WTC11 (cell line): ENCODE data around the gene C1QC. TPM values are rescaled to one million over a fixed set of nuclear protein-coding genes. Genes with fewer than 3 reads are reported as not detected.

Experiments used
- ATAC-seq: fragments of 200-7000 bp; cut with Tn5 transposase; 2 replicates; pipeline ENCODE4 v1.10.0; 2021; ENCODE audit warnings: mild to moderate bottlenecking, moderate library complexity
- Bru-seq: library from RNA; stranded (reverse); fragments of 400-500 nt; gene quantifications from one replicate; lab custom pipeline; 2021; lab: Mats Ljungman, UMichigan
- CTCF ChIA-PET: fragments of 300-600 bp; sonication (Branson Sonifier 250); formaldehyde crosslinking; loops from one replicate; lab custom pipeline; 2021; ENCODE audit warnings: antibody characterized with exemption; lab: Charles Lee
- POLR2A ChIA-PET: fragments of 350-600 bp; sonication (Branson Sonifier 250); formaldehyde crosslinking; loops from one replicate; lab custom pipeline; 2021; ENCODE audit warnings: antibody characterized with exemption; lab: Charles Lee
- DNase-seq: peaks from one replicate; pipeline ENCODE4 v3.0.0; 2021; ENCODE audit warnings: low spot score
- H3K27ac Mint-ChIP-seq: 2 replicates; pipeline ENCODE4 v1.8.0; 2021; ENCODE audit warnings: mixed read lengths
- H3K27me3 Mint-ChIP-seq: 2 replicates; pipeline ENCODE4 v1.8.0; 2021; ENCODE audit warnings: low read depth, mild to moderate bottlenecking, moderate library complexity, mixed read lengths
- H3K36me3 Mint-ChIP-seq: 2 replicates; pipeline ENCODE4 v1.8.0; 2021; ENCODE audit warnings: mixed read lengths
- H3K4me1 Mint-ChIP-seq: 2 replicates; pipeline ENCODE4 v1.8.0; 2022; ENCODE audit warnings: mixed read lengths
- H3K4me3 Mint-ChIP-seq: 2 replicates; pipeline ENCODE4 v1.8.0; 2021; ENCODE audit warnings: mild to moderate bottlenecking, moderate library complexity, mixed read lengths
- H3K9me3 Mint-ChIP-seq: 2 replicates; pipeline ENCODE4 v1.8.0; 2021; ENCODE audit warnings: mixed read lengths
- AFF4 ChIP-seq: sonication (generic); formaldehyde crosslinking; IDR thresholded peaks from 2 replicates; pipeline ENCODE4 v1.8.1; 2023; ENCODE audit warnings: mild to moderate bottlenecking, missing genetic modification reagents, borderline replicate concordance
- CBFB ChIP-seq: sonication (generic); formaldehyde crosslinking; IDR thresholded peaks from 2 replicates; pipeline ENCODE4 v1.8.1; 2022; ENCODE audit warnings: mild to moderate bottlenecking, low read depth, missing genetic modification reagents
- CREM ChIP-seq: sonication (generic); formaldehyde crosslinking; IDR thresholded peaks from 2 replicates; pipeline ENCODE4 v1.8.1; 2022; ENCODE audit warnings: mild to moderate bottlenecking, missing genetic modification reagents, moderate library complexity
- CTCF ChIP-seq: fragments of 200-600 bp; IDR thresholded peaks from 2 replicates; pipeline ENCODE4 v1.8.0; 2022; ENCODE audit warnings: antibody characterized with exemption
- E2F1 ChIP-seq: sonication (generic); formaldehyde crosslinking; IDR thresholded peaks from 2 replicates; pipeline ENCODE4 v1.8.0; 2022; ENCODE audit warnings: mild to moderate bottlenecking, missing genetic modification reagents
- FOXK1 ChIP-seq: sonication (generic); formaldehyde crosslinking; IDR thresholded peaks from 2 replicates; pipeline ENCODE4 v1.8.0; 2022; ENCODE audit warnings: mild to moderate bottlenecking, moderate library complexity, missing genetic modification reagents
- KAT7 ChIP-seq: sonication (generic); formaldehyde crosslinking; IDR thresholded peaks from 2 replicates; pipeline ENCODE4 v1.8.1; 2023; ENCODE audit warnings: missing genetic modification reagents, mild to moderate bottlenecking, borderline replicate concordance
- NFYB ChIP-seq: sonication (generic); formaldehyde crosslinking; conservative IDR thresholded peaks from 2 replicates; pipeline ENCODE4 v1.8.0; 2022; ENCODE audit warnings: low read depth, missing genetic modification reagents
- NR1H2 ChIP-seq: sonication (generic); formaldehyde crosslinking; IDR thresholded peaks from 2 replicates; pipeline ENCODE4 v1.9.0; 2021; ENCODE audit warnings: mild to moderate bottlenecking, moderate library complexity, missing genetic modification reagents
- OVOL2 ChIP-seq: fragments of 250-450 bp; sonication (Bioruptor Pico); IDR thresholded peaks from 2 replicates; pipeline ENCODE4 v1.9.0; 2021; ENCODE audit warnings: mild to moderate bottlenecking, borderline replicate concordance
- PREB ChIP-seq: sonication (generic); formaldehyde crosslinking; IDR thresholded peaks from 2 replicates; pipeline ENCODE4 v1.8.1; 2022; ENCODE audit warnings: mild to moderate bottlenecking, missing genetic modification reagents, moderate library complexity, borderline replicate concordance
- SMAD3 ChIP-seq: sonication (generic); formaldehyde crosslinking; IDR thresholded peaks from 2 replicates; pipeline ENCODE4 v1.8.0; 2022; ENCODE audit warnings: missing genetic modification reagents, mild to moderate bottlenecking, borderline replicate concordance
- SMAD4 ChIP-seq: sonication (generic); formaldehyde crosslinking; IDR thresholded peaks from 2 replicates; pipeline ENCODE4 v1.8.0; 2022; ENCODE audit warnings: mild to moderate bottlenecking, missing genetic modification reagents
- SP1 ChIP-seq: sonication (generic); formaldehyde crosslinking; conservative IDR thresholded peaks from 2 replicates; pipeline ENCODE4 v1.8.1; 2022; ENCODE audit warnings: missing genetic modification reagents
- ZNF121 ChIP-seq: sonication (generic); formaldehyde crosslinking; IDR thresholded peaks from 2 replicates; pipeline ENCODE4 v1.8.0; 2023; ENCODE audit warnings: missing genetic modification reagents
- ZNF219 ChIP-seq: sonication (generic); formaldehyde crosslinking; IDR thresholded peaks from 2 replicates; pipeline ENCODE4 v1.8.0; 2023; ENCODE audit warnings: missing genetic modification reagents, mild to moderate bottlenecking, borderline replicate concordance
- ZNF232 ChIP-seq: sonication (generic); formaldehyde crosslinking; IDR thresholded peaks from 2 replicates; pipeline ENCODE4 v1.8.0; 2022; ENCODE audit warnings: mild to moderate bottlenecking, missing genetic modification reagents
- ZNF317 ChIP-seq: sonication (generic); formaldehyde crosslinking; IDR thresholded peaks from 2 replicates; pipeline ENCODE4 v1.8.1; 2023; ENCODE audit warnings: low read depth, mild to moderate bottlenecking, moderate library complexity, missing genetic modification reagents, borderline replicate concordance
- ZNF425 ChIP-seq: fragments of 250-450 bp; sonication (Bioruptor Pico); conservative IDR thresholded peaks from 2 replicates; pipeline ENCODE4 v1.9.0; 2021; ENCODE audit warnings: mild to moderate bottlenecking
- long read RNA-seq, 3 experiments: library from RNA in 1 of 3; library from capped mRNA in 1 of 3; library from polyadenylated mRNA in 1 of 3; unstranded in 2 of 3; stranded (forward) in 1 of 3; transcript quantifications; one replicate each; pipeline ENCODE4 v2.0.0, GENCODE V29; 2021
- total RNA-seq: library from RNA; stranded (reverse); gene quantifications from 3 replicates; pipeline ENCODE4 v1.2.3, GENCODE V29; 2021

C1QC gene
- total RNA-seq (0.21 to 0.66 TPM (median 0.28 TPM) in 3 replicates), Bru-seq, nascent RNA (not detected)
- long read RNA-seq, experiment 1: 0 reads
- long read RNA-seq, experiment 2: 0 reads
- long read RNA-seq, experiment 3: 0 reads

GRCh38 chr1:22643381-22643780 is at the start of gene C1QC:
Gene C1QC (plus strand): TSS chr1:22643633. CDS start chr1:22644024, 391 bp downstream.
- Mint-ChIP-seq H3K27ac (no peak within 1 kb of the TSS), H3K36me3 (no peaks in the 10 kb centered on the region), H3K9me3 (no peaks in the 10 kb centered on the region), H3K27me3 (0 out of 2 replicates have a peak, but pooled peaks cover 4% of the 10 kb centered on the region), H3K4me1 (peaks cover 5% of the 10 kb centered on the region), H3K4me3 (no peak within 1 kb of the TSS)
- ChIA-PET POLR2A (interaction anchor here (0.6 kb wide), 1 partner anchor 111 kb away, joined by 3 read pairs; no protein-coding TSS in a partner anchor), CTCF (no interaction called here)
- TF ChIP-seq CBFB (CRISPR knock-in tag) (no peak), ZNF121 (CRISPR knock-in tag) (no peak), ZNF317 (no peak), NFYB (CRISPR knock-in tag) (no peak), AFF4 (CRISPR knock-in tag) (no peak), ZNF232 (CRISPR knock-in tag) (no peak), OVOL2 (no peak), CTCF (no peak), E2F1 (CRISPR knock-in tag) (no peak), FOXK1 (CRISPR knock-in tag) (no peak), ZNF219 (CRISPR knock-in tag) (no peak), NR1H2 (no peak), SMAD4 (no peak), ZNF425 (CRISPR knock-in tag) (no peak)
- no peak for ATAC-seq
- no peak for DNase-seq

GRCh38 chr1:22594396-22594795 is 49.0 kb upstream of the C1QC start:
- no peaks in the 10 kb centered on the region for H3K36me3 Mint-ChIP-seq
- no peaks in the 10 kb centered on the region for H3K9me3 Mint-ChIP-seq
- DNase-seq (no peak), ATAC-seq (no peak)
- POLR2A ChIA-PET: no interaction called here
- no peak overlapping the region for H3K4me3 Mint-ChIP-seq
- CTCF ChIA-PET: no interaction called here
- 0 out of 2 replicates have a peak, but pooled peaks cover 2% of the 10 kb centered on the region for H3K4me1 Mint-ChIP-seq
- H3K27me3 Mint-ChIP-seq: no peaks in the 10 kb centered on the region; the same call in 1 of the 2 replicates
- H3K27ac Mint-ChIP-seq: no peak overlapping the region
- no peak for TF ChIP-seq SMAD3 (CRISPR knock-in tag)
- TF ChIP-seq SP1 (CRISPR knock-in tag): no peak
- TF ChIP-seq PREB (CRISPR knock-in tag): no peak
- TF ChIP-seq KAT7 (CRISPR knock-in tag): no peak
- TF ChIP-seq CBFB (CRISPR knock-in tag): no peak
- no peak for TF ChIP-seq ZNF317
- no peak for TF ChIP-seq CREM (CRISPR knock-in tag)
- no peak for TF ChIP-seq AFF4 (CRISPR knock-in tag)
